Measurements from ENCODE around the gene TBCCD1. TPM values are rescaled to one million over a fixed set of nuclear protein-coding genes. Genes with fewer than 3 reads are reported as not detected.

TBCCD1 gene
- total RNA-seq, 4 donors from 2014 or later: 10.1 to 14.3 (median 12.3) TPM

- no peak for TF ChIP-seq CTCF (IDR thresholded peaks at IDR 0.05; ENCODE audit: low read depth)
Observed at GRCh38 chr3:186529201-186529999, 37.7 kb downstream of the TBCCD1 start.

DNA sequence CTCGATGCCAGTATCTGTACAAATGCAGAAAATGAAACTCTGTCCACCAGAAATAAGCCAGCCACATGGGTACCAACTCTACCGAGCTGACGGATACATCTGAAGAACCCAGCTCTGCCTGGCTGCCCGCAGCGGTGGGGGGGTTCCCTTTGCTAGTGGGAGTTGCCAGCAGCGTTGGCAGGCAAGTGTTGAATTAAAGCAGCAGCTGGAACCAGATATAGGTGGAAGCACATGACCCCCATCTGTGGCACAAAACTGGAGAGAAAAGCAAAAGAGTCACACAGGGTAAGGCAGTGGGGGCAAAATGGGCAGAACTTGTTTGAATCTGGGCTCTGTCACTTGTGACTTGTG, 40.9 kb downstream of the TBCCD1 start:
- no peak for TF ChIP-seq CTCF (IDR thresholded peaks at IDR 0.05; ENCODE audit: low read depth)

GRCh38 chr3:186525369-186526255, 41.5 kb downstream of the TBCCD1 start:
- no peak for TF ChIP-seq CTCF (IDR thresholded peaks at IDR 0.05; ENCODE audit: low read depth)

DNA sequence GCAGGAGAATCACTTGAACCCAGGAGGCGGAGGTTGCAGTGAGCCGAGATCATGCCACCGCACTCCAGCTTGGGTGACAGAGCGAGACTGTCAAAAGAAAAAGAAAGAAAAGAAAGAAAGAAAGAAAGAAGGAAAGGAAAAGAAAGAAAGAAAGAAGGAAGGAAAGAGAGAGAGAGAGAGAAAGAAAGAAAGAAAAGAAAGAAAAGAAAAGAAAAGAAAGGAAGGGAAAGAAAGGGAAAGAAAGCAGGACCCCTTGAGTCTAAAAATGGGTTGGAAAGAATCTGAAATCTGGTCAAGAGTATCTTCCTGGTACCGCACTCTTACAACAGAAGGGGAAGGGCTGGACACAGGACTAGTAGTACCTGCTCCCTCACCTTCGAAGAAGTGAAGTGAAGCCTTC, 42.5 kb downstream of the TBCCD1 start:
- no peak for TF ChIP-seq CTCF (IDR thresholded peaks at IDR 0.05; ENCODE audit: low read depth)

DNA sequence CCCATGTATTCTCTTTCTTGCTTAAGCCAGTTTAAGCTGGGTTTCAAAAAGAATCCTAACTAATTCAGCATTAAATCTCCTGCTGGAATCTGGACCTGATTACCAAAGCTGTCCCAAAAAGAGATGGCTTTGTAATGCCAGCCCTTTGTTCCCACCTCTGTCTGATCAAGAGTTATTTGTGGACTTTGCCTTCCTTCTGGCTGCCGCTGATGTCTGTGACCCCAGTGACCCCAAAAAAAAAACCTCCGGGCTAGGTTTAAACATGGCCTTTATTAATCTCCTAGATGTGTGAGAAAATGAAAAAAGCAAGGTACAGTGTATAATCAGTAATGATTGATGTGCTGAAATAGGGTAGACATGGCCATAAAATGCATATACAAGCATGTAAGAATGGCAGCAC, 43.7 kb downstream of the TBCCD1 start:
- TF ChIP-seq CTCF (IDR thresholded peaks at IDR 0.05; ENCODE audit: low read depth): no peak

DNA sequence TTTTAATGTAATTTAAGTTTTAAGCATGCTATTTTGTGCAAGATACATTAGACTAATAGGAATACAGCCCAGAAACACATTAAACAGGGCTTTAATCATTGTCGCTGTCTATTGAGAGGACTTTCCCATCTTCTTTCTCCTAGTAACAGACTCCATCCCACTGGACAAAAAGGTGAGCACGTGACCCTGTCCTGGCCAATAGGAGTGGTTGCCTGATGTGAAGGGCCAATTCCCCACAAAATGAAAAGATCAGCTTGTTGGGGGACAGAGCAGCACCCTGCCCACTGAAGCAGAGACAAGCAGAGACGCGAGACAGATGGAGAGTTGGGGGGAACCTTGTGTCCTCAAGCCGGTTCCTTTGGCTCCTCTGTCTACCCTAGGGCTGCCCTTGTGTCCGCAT, 44.1 kb downstream of the TBCCD1 start:
- TF ChIP-seq CTCF (IDR thresholded peaks at IDR 0.05; ENCODE audit: low read depth): no peak
